ENCODE measurements around the gene TOMM40. TPM values are rescaled to one million over a fixed set of nuclear protein-coding genes. Genes with fewer than 3 reads are reported as not detected.

TOMM40 gene
- total RNA-seq, 1 experiment from 2014 or later = 83.6 TPM

GRCh38 chr19:44905437-44906160, 14.5 kb downstream of the TOMM40 start, which contains the start of gene APOE:
Gene APOE, plus strand, starts transcription at chr19:44905796. Its CDS starts 829 bp downstream, at chr19:44906625.
- DNase-seq = peak; percentile 29 to 32
- BruUV-seq (replicated peaks) = TSS peak; percentile 13
- H3K4me3 ChIP-seq = no peak within 1 kb of the TSS
- H3K9me2 ChIP-seq (ENCODE audit: insufficient read depth) = no peaks in the 10 kb centered on the region
- ChIA-PET CTCF (interaction anchor here (0.6 to 0.7 kb wide), 3 partner anchors 61 to 573 kb away, joined by 7 to 14 read pairs (median 7); no protein-coding TSS in a partner anchor), POLR2A (ENCODE audit: unreplicated experiment) (interaction anchor here (0.6 to 0.7 kb wide), 5 partner anchors 20 to 344 kb away, joined by 3 to 18 read pairs (median 10); no protein-coding TSS in a partner anchor)
- 0 out of 2 replicates have a peak, but pooled peaks cover 8% of the 10 kb centered on the region for H3K36me3 ChIP-seq (ENCODE audit: low read depth)
- H4K20me1 ChIP-seq (ENCODE audit: insufficient read depth) = peaks cover 8% of the 10 kb centered on the region; the same call in 1 of the 2 replicates
- H3K27me3 ChIP-seq (ENCODE audit: insufficient read depth, low read depth) = no peaks in the 10 kb centered on the region
- H3K4me2 ChIP-seq = peak within 1 kb of the TSS; percentile 43
- H3K9me3 ChIP-seq (ENCODE audit: insufficient read depth, low read depth) = no peaks in the 10 kb centered on the region
- H3K27ac ChIP-seq = no peak within 1 kb of the TSS
- H3K4me1 ChIP-seq (replicated peaks; ENCODE audit: insufficient read depth) = peaks cover under 1% of the 10 kb centered on the region; the same call in 1 of the 2 replicates
- TF ChIP-seq EZH2 (IDR thresholded peaks at IDR 0.05; ENCODE audit: low read depth) (no peak), CTCF (conservative IDR thresholded peaks at IDR 0.05) (no peak)
- H3F3A ChIP-seq (ENCODE audit: insufficient read depth, low read depth) = peaks cover 49% of the 10 kb centered on the region
- intact Hi-C loops (cut with micrococcal nuclease; ENCODE audit: unreplicated experiment) = loop anchor here (2.0 to 10.0 kb wide), 2 partner anchors 49 to 149 kb away; partner anchors contain the start of gene CLPTM1
- no peaks in the 10 kb centered on the region for H3K79me2 ChIP-seq (ENCODE audit: low read depth)
- no peak within 1 kb of the TSS for H2AFZ ChIP-seq

GRCh38 chr19:44907613-44908012, 16.6 kb downstream of the TOMM40 start:
- no peaks in the 10 kb centered on the region for H3K9me3 ChIP-seq (ENCODE audit: insufficient read depth, low read depth)
- no TSS peak for BruUV-seq (replicated peaks)
- POLR2A ChIA-PET (ENCODE audit: unreplicated experiment) = interaction anchor here (0.7 kb wide), 1 partner anchor 47 kb away, joined by 4 read pairs; no protein-coding TSS in a partner anchor
- peaks cover 31% of the 10 kb centered on the region; the same call in 1 of the 2 replicates for H3F3A ChIP-seq (ENCODE audit: insufficient read depth, low read depth)
- no peak overlapping the region for H3K4me3 ChIP-seq
- H3K36me3 ChIP-seq (ENCODE audit: low read depth) = 0 out of 2 replicates have a peak, but pooled peaks cover 1% of the 10 kb centered on the region
- no peak for TF ChIP-seq EZH2 (IDR thresholded peaks at IDR 0.05; ENCODE audit: low read depth)
- no peak for TF ChIP-seq CTCF (conservative IDR thresholded peaks at IDR 0.05)
- H3K4me1 ChIP-seq (replicated peaks; ENCODE audit: insufficient read depth) = peaks cover 11% of the 10 kb centered on the region
- H2AFZ ChIP-seq = no peak overlapping the region
- intact Hi-C loops (cut with micrococcal nuclease; ENCODE audit: unreplicated experiment) = loop anchor here (2.0 to 10.0 kb wide), 2 partner anchors 47 to 147 kb away; partner anchors contain the start of gene CLPTM1
- H3K79me2 ChIP-seq (ENCODE audit: low read depth) = no peaks in the 10 kb centered on the region
- peaks cover 8% of the 10 kb centered on the region; the same call in 1 of the 2 replicates for H4K20me1 ChIP-seq (ENCODE audit: insufficient read depth)
- no peak overlapping the region for H3K27ac ChIP-seq
- H3K27me3 ChIP-seq (ENCODE audit: insufficient read depth, low read depth) = no peaks in the 10 kb centered on the region
- no peaks in the 10 kb centered on the region for H3K9me2 ChIP-seq (ENCODE audit: insufficient read depth)
- CTCF ChIA-PET = no interaction called here
- DNase-seq = peak in 1 of 2 experiments; percentile 28
- H3K4me2 ChIP-seq = no peak overlapping the region

- Histone ChIP-seq H3F3A (ENCODE audit: insufficient read depth, low read depth) (peaks cover 28% of the 10 kb centered on the region; the same call in 1 of the 2 replicates), H4K20me1 (ENCODE audit: insufficient read depth) (peaks cover 8% of the 10 kb centered on the region; the same call in 1 of the 2 replicates), H3K79me2 (ENCODE audit: low read depth) (no peaks in the 10 kb centered on the region), H3K9me3 (ENCODE audit: insufficient read depth, low read depth) (no peaks in the 10 kb centered on the region), H3K4me1 (replicated peaks; ENCODE audit: insufficient read depth) (peaks cover 11% of the 10 kb centered on the region), H3K27me3 (ENCODE audit: insufficient read depth, low read depth) (no peaks in the 10 kb centered on the region), H3K27ac (no peak overlapping the region), H3K4me3 (no peak overlapping the region), H3K36me3 (ENCODE audit: low read depth) (no peaks in the 10 kb centered on the region), H3K9me2 (ENCODE audit: insufficient read depth) (no peaks in the 10 kb centered on the region), H3K4me2 (no peak overlapping the region), H2AFZ (no peak overlapping the region)
- no TSS peak for BruUV-seq (replicated peaks)
- ChIA-PET CTCF (no interaction called here), POLR2A (ENCODE audit: unreplicated experiment) (interaction anchor here (0.7 kb wide), 1 partner anchor 47 kb away, joined by 4 read pairs; no protein-coding TSS in a partner anchor)
- peak in 1 of 2 experiments; percentile 21 for DNase-seq
- no peak for TF ChIP-seq EZH2 (IDR thresholded peaks at IDR 0.05; ENCODE audit: low read depth)
- TF ChIP-seq CTCF (conservative IDR thresholded peaks at IDR 0.05) = no peak
- intact Hi-C loops (cut with micrococcal nuclease; ENCODE audit: unreplicated experiment) = loop anchor here (10.0 kb wide), 1 partner anchor 147 kb away; no protein-coding TSS in a partner anchor
Measured at GRCh38 chr19:44908074-44908835, 17.2 kb downstream of the TOMM40 start.

Data from PC-9 (cell line).